ENCODE measurements around the gene MYOZ3.

DNA sequence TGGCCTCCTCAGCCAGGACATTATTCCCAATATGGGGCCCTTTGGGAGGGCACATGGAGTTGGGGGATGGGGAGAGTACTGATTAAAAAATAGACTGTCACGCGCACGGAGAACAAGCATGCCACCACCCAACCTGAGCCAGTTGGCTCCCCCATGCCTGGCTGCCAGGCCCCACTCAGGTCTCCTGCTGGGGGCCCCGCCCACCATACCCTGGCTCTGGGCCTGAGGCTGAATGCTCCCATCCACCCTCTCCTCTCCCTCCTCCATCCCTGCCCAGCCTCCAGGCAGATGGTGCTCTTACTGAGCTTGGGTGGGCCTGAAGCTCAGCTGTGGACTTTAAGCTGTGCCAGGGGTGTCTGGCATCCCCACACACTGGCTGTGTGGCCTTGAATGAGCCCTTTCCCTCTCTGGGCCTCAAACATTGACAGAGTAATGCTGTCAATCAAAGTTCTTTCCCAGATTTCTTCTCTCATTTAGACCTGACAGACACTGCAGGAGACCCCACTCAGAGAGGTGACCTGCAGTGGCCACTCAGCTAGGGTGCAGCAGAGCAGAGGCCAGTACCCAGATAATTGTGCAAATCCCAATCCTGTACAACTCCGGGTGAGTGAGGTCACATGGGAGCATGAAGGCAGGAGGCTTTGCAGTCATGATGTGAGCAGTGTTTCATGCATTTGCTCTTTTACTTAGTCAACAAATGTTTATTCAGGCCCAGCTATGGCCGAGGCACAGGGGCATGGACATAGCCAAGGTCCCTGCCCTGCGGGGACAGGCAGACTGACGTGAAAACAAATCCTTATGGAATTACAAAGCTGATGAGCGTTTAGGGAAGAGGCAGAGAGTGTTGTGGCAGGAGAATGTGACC, 30.4 kb upstream of the MYOZ3 start:
- TF ChIP-seq EGR1 (IDR thresholded peaks at IDR 0.05; ENCODE audit: low read depth) (no peak), FOSL1 (IDR thresholded peaks at IDR 0.05; ENCODE audit: low read depth) (no peak), CEBPB (IDR thresholded peaks at IDR 0.05; ENCODE audit: low read depth) (no peak)
- TF ChIP-seq, protein P1, sequence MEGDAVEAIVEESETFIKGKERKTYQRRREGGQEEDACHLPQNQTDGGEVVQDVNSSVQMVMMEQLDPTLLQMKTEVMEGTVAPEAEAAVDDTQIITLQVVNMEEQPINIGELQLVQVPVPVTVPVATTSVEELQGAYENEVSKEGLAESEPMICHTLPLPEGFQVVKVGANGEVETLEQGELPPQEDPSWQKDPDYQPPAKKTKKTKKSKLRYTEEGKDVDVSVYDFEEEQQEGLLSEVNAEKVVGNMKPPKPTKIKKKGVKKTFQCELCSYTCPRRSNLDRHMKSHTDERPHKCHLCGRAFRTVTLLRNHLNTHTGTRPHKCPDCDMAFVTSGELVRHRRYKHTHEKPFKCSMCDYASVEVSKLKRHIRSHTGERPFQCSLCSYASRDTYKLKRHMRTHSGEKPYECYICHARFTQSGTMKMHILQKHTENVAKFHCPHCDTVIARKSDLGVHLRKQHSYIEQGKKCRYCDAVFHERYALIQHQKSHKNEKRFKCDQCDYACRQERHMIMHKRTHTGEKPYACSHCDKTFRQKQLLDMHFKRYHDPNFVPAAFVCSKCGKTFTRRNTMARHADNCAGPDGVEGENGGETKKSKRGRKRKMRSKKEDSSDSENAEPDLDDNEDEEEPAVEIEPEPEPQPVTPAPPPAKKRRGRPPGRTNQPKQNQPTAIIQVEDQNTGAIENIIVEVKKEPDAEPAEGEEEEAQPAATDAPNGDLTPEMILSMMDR (IDR thresholded peaks at IDR 0.05 in 2 of 3, conservative IDR thresholded peaks at IDR 0.05 in 1 of 3; ENCODE audit: borderline replicate concordance in 1 of 3, insufficient read depth in 1 of 3, low read depth in 2 of 3, low read length in 2 of 3) = no peak

Measured in HCT116 (cell line).